GM23338 (cell line): ENCODE data around the gene MIEF2. TPM values are rescaled to one million over a fixed set of nuclear protein-coding genes. Genes with fewer than 3 reads are reported as not detected.

Experiments
- ATAC-seq: fragments of 200-7000 bp; cut with Tn5 transposase; 3 replicates; pipeline ENCODE4 v1.9.1; 2020
- DNase-seq: peaks from one replicate; pipeline ENCODE4 v3.0.0-alpha.2; 2015; ENCODE audit warnings: low spot score
- H2AFZ ChIP-seq: fragments of 200-600 bp; sonication (generic); 2 replicates; pipeline ENCODE4 v1.8.0; 2016; ENCODE audit warnings: antibody characterized with exemption, mild to moderate bottlenecking, moderate library complexity
- H3F3A ChIP-seq: fragments of 200-600 bp; sonication (generic); replicated peaks from 2 replicates; pipeline ENCODE4 v1.8.0; 2017; ENCODE audit warnings: antibody characterized with exemption, mixed run types, low read depth
- H3K27ac ChIP-seq: fragments of 200-600 bp; sonication (generic); 2 replicates; pipeline ENCODE4 v1.6.1; 2016; ENCODE audit warnings: low read depth
- H3K27me3 ChIP-seq: fragments of 200-600 bp; sonication (generic); 2 replicates; pipeline ENCODE4 v1.8.0; 2016; ENCODE audit warnings: mild to moderate bottlenecking, mixed run types, moderate library complexity; ENCODE audit not compliant: insufficient read depth
- H3K36me3 ChIP-seq: fragments of 200-600 bp; sonication (generic); 2 replicates; pipeline ENCODE4 v1.8.0; 2016; ENCODE audit warnings: mild to moderate bottlenecking; ENCODE audit not compliant: insufficient read depth
- H3K4me1 ChIP-seq: fragments of 200-600 bp; sonication (generic); 2 replicates; pipeline ENCODE4 v1.8.0; 2016; ENCODE audit warnings: mild to moderate bottlenecking, moderate library complexity; ENCODE audit not compliant: insufficient read depth
- H3K4me2 ChIP-seq: fragments of 200-600 bp; sonication (generic); 2 replicates; pipeline ENCODE4 v1.7.1; 2017; ENCODE audit warnings: mixed run types
- H3K4me3 ChIP-seq: fragments of 200-600 bp; sonication (generic); 2 replicates; pipeline ENCODE4 v1.6.1; 2016; ENCODE audit warnings: mixed run types
- H3K79me2 ChIP-seq: fragments of 200-600 bp; sonication (generic); replicated peaks from 2 replicates; pipeline ENCODE4 v1.8.0; 2017; ENCODE audit warnings: mild to moderate bottlenecking; ENCODE audit not compliant: insufficient read depth
- H3K9me2 ChIP-seq: fragments of 200-600 bp; sonication (generic); 2 replicates; pipeline ENCODE4 v1.8.0; 2017; ENCODE audit not compliant: insufficient read depth
- H4K20me1 ChIP-seq: fragments of 200-600 bp; sonication (generic); replicated peaks from 2 replicates; pipeline ENCODE4 v1.8.0; 2017; ENCODE audit warnings: mild to moderate bottlenecking; ENCODE audit not compliant: insufficient read depth
- H3K27ac Mint-ChIP-seq: 2 replicates; pipeline ENCODE4 v1.8.0; 2020; ENCODE audit warnings: inconsistent platforms, mild to moderate bottlenecking, moderate library complexity, mixed read lengths
- H3K27me3 Mint-ChIP-seq: 3 replicates; pipeline ENCODE4 v1.8.0; 2022; ENCODE audit warnings: low read depth, mild to moderate bottlenecking, moderate library complexity, mixed read lengths, inconsistent platforms; ENCODE audit not compliant: insufficient read depth, poor library complexity
- H3K36me3 Mint-ChIP-seq: 3 replicates; pipeline ENCODE4 v1.8.0; 2021; ENCODE audit warnings: low read depth, mild to moderate bottlenecking, inconsistent platforms, moderate library complexity, mixed read lengths
- H3K4me1 Mint-ChIP-seq: 3 replicates; pipeline ENCODE4 v1.8.0; 2020; ENCODE audit warnings: mild to moderate bottlenecking, inconsistent platforms, mixed read lengths
- H3K4me3 Mint-ChIP-seq: 3 replicates; pipeline ENCODE4 v1.8.0; 2021; ENCODE audit warnings: moderate library complexity, mild to moderate bottlenecking, inconsistent platforms, mixed read lengths
- H3K9me3 Mint-ChIP-seq: 3 replicates; pipeline ENCODE4 v1.8.0; 2020; ENCODE audit warnings: moderate library complexity, mild to moderate bottlenecking, inconsistent platforms, mixed read lengths
- CREB1 ChIP-seq: fragments of 250-450 bp; sonication (Bioruptor Pico); IDR thresholded peaks from 2 replicates; pipeline ENCODE4 v1.5.0; 2020; ENCODE audit warnings: low read depth, mild to moderate bottlenecking, moderate library complexity
- polyA plus RNA-seq: library from polyadenylated mRNA; unstranded; fragments of >200 nt; fragmentation: Nextera tagmentation; extraction: Ambion mirVana; gene quantifications from 2 replicates; pipeline ENCODE4 v1.2.1, GENCODE V29; 2016
- total RNA-seq: library from RNA; depleted of rRNA; stranded (reverse); fragments of >200 nt; shearing (Covaris generic); gene quantifications from 2 replicates; pipeline ENCODE4 v1.2.3, GENCODE V29; 2014
- TF ChIP-seq, protein P1 (sequence below), 2 experiments: fragments of 200-600 bp in 1 of 2; sonication (generic) in 1 of 2; conservative IDR thresholded peaks; 2 replicates each; pipeline versions ENCODE4 v1.5.1 to v1.6.1; 2016 to 2017; ENCODE audit warnings: antibody characterized with exemption in 2 of 2, low read depth in 2 of 2, mild to moderate bottlenecking in 2 of 2, moderate library complexity in 1 of 2
- TF ChIP-seq, protein P2 (sequence below): IDR thresholded peaks from 2 replicates; pipeline ENCODE4 v1.6.1; 2016; ENCODE audit warnings: antibody characterized with exemption
- TF ChIP-seq, protein P3 (sequence below): fragments of 250-450 bp; sonication (Bioruptor Pico); IDR thresholded peaks from 2 replicates; pipeline ENCODE4 v1.5.0; 2020; ENCODE audit warnings: mild to moderate bottlenecking, moderate library complexity

Gene MIEF2
- total and polyA plus RNA-seq, 2 experiments from 2014 or later = 8.2 to 26.5 TPM

DNA sequence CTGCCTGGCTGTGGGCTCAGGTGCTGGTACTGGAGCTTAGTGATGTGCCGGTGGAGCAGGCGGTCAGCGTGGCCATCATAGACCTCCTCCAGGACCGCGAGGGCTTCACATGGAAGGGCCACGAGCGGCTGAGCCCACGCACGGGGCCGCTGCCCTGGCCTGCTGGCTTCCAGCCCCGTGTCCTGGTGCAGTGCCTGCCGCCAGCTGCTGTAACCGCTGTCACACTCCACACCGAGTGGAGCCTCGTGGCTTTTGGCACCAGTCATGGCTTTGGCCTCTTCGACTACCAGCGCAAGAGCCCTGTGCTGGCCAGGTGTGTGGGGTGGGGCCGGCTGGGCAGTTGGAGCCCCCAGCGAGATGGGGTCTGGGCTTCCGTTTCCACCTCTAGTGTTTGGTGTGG is 23.0 kb upstream of the MIEF2 start:
- no peaks in the 10 kb centered on the region for H3K27me3 ChIP-seq
- no peak overlapping the region for H3K27ac ChIP-seq
- ATAC-seq (no peak), DNase-seq (no peak)
- H3K4me3 Mint-ChIP-seq = no peak overlapping the region
- H3K4me3 ChIP-seq = no peak overlapping the region
- H4K20me1 ChIP-seq = no peaks in the 10 kb centered on the region; the same call in 1 of the 2 replicates
- H3K9me3 Mint-ChIP-seq = no peaks in the 10 kb centered on the region
- H3K4me2 ChIP-seq = no peak overlapping the region
- no peaks in the 10 kb centered on the region for H3K4me1 Mint-ChIP-seq
- no peaks in the 10 kb centered on the region for H3K9me2 ChIP-seq
- H3K36me3 Mint-ChIP-seq = peaks cover 48% of the 10 kb centered on the region
- no peaks in the 10 kb centered on the region for H3K79me2 ChIP-seq
- H2AFZ ChIP-seq = no peak overlapping the region
- no peaks in the 10 kb centered on the region for H3K4me1 ChIP-seq
- H3F3A ChIP-seq = no peaks in the 10 kb centered on the region
- H3K27ac Mint-ChIP-seq = no peak overlapping the region
- peaks cover 5% of the 10 kb centered on the region for H3K27me3 Mint-ChIP-seq
- TF ChIP-seq, protein P1, sequence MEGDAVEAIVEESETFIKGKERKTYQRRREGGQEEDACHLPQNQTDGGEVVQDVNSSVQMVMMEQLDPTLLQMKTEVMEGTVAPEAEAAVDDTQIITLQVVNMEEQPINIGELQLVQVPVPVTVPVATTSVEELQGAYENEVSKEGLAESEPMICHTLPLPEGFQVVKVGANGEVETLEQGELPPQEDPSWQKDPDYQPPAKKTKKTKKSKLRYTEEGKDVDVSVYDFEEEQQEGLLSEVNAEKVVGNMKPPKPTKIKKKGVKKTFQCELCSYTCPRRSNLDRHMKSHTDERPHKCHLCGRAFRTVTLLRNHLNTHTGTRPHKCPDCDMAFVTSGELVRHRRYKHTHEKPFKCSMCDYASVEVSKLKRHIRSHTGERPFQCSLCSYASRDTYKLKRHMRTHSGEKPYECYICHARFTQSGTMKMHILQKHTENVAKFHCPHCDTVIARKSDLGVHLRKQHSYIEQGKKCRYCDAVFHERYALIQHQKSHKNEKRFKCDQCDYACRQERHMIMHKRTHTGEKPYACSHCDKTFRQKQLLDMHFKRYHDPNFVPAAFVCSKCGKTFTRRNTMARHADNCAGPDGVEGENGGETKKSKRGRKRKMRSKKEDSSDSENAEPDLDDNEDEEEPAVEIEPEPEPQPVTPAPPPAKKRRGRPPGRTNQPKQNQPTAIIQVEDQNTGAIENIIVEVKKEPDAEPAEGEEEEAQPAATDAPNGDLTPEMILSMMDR (conservative IDR thresholded peaks at IDR 0.05; ENCODE audit: low read depth in 2 of 2) = no peak
- TF ChIP-seq, protein P2, sequence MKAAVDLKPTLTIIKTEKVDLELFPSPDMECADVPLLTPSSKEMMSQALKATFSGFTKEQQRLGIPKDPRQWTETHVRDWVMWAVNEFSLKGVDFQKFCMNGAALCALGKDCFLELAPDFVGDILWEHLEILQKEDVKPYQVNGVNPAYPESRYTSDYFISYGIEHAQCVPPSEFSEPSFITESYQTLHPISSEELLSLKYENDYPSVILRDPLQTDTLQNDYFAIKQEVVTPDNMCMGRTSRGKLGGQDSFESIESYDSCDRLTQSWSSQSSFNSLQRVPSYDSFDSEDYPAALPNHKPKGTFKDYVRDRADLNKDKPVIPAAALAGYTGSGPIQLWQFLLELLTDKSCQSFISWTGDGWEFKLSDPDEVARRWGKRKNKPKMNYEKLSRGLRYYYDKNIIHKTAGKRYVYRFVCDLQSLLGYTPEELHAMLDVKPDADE = no peak
- TF ChIP-seq, protein P3, sequence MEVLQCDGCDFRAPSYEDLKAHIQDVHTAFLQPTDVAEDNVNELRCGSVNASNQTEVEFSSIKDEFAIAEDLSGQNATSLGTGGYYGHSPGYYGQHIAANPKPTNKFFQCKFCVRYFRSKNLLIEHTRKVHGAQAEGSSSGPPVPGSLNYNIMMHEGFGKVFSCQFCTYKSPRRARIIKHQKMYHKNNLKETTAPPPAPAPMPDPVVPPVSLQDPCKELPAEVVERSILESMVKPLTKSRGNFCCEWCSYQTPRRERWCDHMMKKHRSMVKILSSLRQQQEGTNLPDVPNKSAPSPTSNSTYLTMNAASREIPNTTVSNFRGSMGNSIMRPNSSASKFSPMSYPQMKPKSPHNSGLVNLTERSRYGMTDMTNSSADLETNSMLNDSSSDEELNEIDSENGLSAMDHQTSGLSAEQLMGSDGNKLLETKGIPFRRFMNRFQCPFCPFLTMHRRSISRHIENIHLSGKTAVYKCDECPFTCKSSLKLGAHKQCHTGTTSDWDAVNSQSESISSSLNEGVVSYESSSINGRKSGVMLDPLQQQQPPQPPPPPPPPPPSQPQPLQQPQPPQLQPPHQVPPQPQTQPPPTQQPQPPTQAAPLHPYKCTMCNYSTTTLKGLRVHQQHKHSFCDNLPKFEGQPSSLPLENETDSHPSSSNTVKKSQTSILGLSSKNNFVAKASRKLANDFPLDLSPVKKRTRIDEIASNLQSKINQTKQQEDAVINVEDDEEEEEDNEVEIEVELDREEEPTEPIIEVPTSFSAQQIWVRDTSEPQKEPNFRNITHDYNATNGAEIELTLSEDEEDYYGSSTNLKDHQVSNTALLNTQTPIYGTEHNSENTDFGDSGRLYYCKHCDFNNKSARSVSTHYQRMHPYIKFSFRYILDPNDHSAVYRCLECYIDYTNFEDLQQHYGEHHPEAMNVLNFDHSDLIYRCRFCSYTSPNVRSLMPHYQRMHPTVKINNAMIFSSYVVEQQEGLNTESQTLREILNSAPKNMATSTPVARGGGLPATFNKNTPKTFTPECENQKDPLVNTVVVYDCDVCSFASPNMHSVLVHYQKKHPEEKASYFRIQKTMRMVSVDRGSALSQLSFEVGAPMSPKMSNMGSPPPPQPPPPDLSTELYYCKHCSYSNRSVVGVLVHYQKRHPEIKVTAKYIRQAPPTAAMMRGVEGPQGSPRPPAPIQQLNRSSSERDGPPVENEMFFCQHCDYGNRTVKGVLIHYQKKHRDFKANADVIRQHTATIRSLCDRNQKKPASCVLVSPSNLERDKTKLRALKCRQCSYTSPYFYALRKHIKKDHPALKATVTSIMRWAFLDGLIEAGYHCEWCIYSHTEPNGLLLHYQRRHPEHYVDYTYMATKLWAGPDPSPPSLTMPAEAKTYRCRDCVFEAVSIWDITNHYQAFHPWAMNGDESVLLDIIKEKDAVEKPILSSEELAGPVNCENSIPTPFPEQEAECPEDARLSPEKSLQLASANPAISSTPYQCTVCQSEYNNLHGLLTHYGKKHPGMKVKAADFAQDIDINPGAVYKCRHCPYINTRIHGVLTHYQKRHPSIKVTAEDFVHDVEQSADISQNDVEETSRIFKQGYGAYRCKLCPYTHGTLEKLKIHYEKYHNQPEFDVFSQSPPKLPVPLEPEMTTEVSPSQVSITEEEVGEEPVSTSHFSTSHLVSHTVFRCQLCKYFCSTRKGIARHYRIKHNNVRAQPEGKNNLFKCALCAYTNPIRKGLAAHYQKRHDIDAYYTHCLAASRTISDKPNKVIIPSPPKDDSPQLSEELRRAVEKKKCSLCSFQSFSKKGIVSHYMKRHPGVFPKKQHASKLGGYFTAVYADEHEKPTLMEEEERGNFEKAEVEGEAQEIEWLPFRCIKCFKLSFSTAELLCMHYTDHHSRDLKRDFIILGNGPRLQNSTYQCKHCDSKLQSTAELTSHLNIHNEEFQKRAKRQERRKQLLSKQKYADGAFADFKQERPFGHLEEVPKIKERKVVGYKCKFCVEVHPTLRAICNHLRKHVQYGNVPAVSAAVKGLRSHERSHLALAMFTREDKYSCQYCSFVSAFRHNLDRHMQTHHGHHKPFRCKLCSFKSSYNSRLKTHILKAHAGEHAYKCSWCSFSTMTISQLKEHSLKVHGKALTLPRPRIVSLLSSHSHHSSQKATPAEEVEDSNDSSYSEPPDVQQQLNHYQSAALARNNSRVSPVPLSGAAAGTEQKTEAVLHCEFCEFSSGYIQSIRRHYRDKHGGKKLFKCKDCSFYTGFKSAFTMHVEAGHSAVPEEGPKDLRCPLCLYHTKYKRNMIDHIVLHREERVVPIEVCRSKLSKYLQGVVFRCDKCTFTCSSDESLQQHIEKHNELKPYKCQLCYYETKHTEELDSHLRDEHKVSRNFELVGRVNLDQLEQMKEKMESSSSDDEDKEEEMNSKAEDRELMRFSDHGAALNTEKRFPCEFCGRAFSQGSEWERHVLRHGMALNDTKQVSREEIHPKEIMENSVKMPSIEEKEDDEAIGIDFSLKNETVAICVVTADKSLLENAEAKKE (CRISPR knock-in tag) = no peak
- no peak for TF ChIP-seq CREB1 (CRISPR knock-in tag)
- H3K36me3 ChIP-seq = 0 out of 2 replicates have a peak, but pooled peaks cover 3% of the 10 kb centered on the region
